Embryonic facial prominence (tissue), 1 donor: ENCODE results near the gene TMPRSS9.
"Not testable (repeated sequence)": the region's sequence is repeated elsewhere in the genome, so short reads cannot be mapped to it uniquely, and the experiment has no call there.

ENCODE experiments used
- DNase-seq: peaks from one replicate; pipeline ENCODE4 v3.0.0-alpha.2; 2016; ENCODE audit errors: extremely low spot score

TMPRSS9 gene

DNA sequence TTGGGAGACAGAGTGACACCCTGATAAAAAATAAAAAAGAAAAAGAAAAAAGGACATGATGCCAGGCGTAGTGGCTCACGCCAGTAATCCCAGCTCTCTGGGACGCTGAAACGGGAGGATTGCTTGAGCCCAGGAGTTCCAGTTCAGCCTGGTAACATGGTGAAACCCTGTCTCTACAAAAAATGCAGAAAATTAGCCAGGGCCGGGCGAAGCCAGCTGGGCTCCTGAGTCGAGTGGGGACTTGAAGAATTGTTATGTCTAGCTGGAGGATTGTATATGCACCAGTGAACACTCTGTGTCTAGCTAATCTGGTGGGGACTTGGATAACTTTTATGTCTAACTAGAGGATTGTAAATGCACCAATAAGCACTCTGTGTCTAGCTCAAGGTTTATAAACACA lies 32.3 kb downstream of the TMPRSS9 start:
- DNase-seq = no peak

GRCh38 chr19:2392899-2393298 lies 32.8 kb downstream of the TMPRSS9 start:
- DNase-seq = not testable (repeated sequence)

- no peak for DNase-seq
These were observed 34.0 kb downstream of the TMPRSS9 start for GRCh38 chr19:2394054-2394441.

DNA sequence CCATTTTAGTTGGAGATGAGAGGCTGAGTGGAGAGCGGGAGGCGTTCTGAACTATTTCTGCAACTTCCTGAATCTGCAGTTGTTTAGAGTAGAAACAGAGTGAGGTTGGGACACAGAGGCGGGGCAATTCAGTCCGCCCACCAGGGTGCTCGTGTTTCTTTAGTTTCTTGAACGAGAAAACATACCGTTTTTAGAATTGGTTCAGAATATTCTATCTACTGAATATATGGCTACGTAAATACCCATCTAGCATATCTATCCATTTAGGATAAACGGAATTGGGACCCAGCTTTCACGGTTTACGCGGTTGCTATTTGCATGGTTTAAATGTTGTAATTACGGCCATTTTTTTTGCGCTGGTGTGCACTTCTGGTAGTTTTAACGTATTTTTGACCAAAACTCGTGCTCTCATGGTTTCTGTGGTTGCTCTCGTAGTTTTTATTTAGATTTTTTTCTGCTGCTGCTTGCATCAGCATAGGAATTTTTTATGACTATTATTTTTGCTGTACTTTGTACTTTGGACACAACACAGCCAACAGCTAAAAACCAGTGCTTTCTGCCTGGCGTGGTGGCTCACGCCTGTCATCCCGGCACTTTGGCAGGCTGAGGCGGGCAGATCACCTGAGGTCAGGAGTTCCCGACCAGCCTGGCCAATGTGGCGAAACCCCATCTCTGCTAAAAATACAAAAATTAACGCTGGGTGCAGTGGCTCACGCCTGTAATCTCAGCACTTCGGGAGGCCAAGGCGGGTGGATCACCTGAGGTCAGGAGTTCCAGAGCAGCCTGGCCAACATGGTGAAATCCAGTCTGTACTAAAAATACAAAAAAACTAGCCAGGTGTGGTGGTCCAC lies 34.6 kb downstream of the TMPRSS9 start:
- no peak for DNase-seq

GRCh38 chr19:2395293-2395829 lies 35.3 kb downstream of the TMPRSS9 start:
- DNase-seq = not testable (repeated sequence)

DNA sequence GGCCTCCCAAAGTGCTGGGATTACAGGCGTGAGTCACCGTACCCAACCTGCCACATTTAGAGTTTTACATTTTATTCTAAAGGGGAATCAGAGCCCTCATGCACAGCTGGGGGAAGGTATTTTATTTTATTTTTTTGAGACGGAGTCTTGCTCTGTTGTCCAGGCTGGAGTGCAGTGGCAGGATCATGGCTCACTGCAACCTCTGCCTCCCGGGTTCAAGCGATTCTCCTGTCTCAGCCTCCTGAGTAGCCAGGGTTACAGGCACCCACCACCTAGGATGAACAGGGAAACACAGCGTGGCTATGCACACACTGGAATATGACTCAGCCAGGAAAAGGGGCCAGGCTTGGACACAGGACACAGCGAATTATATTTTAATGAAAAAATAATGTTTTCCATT lies 37.1 kb downstream of the TMPRSS9 start:
- not testable (repeated sequence) for DNase-seq

DNA sequence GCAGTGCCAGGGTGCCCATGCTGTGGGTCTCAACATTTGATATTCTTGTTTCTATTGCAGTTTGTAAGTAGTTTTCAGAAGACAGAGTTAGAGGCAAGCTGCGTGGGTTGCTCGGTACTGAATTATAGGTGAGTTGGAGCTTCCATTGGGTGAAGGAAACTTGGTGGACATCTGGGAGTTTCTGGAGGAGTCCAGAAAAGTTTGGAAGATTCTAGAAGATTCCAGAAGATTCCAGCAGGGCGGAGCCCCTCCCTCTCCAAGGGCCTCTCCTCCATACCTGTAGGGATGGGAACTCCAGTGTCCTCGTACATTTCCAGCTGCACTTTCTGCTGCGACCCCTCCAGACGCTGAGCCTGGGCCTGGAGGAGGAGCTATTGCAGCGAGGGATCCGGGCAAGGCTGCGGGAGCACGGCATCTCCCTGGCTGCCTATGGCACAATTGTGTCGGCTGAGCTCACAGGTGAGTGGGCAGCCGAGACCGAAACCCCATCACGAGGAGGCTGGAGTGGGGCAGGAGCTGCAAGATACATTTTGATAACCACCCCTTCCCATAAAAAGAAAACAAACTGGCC lies 38.8 kb downstream of the TMPRSS9 start:
- no peak for DNase-seq

DNA sequence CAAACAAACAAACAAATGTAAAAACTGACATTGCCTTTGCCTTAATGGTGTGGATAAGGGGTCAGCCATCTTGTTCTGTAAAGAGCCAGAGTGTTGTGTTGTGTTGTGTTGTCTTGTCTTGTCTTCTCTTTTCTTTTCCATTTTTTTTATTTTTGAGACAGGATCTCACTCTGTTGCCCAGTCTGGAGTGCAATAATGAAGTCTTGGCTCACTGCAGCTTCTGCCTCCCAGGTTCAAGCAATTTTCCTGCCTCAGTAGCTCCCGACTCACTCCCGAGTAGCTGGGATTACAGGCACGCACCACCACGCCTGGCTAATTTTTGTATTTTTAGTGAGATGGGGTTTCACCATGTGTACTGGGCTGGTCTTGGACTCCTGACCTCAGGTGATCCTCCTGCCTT lies 39.5 kb downstream of the TMPRSS9 start:
- no peak for DNase-seq

- no peak for DNase-seq
These were observed 48.2 kb downstream of the TMPRSS9 start for GRCh38 chr19:2408247-2408646.

DNA sequence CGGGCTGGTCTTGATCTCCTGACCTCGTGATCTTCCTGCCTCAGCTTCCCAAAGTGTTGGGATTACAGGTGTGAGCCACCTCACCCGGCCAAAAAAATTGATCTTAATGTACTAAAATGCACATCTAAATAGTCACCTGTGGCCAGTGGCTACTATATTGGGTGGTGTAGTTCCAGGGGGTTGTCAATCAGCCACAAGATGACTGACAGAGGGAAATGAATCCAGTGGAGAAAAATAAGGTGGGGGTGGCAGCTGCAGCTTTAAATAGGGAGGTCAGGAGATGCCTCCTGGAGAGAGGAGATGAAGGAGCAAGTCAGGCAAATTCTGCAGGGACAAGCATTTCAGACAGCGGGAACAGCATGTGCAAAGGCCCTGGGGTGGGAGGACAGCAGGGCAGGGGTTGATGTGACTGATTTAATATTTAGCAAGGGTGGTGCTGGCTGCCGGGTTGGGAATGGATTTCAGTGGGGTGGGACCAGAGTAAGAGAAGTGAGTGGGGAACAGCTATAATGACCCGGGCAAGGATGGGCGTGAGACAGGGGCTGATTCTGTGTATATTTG lies 49.4 kb downstream of the TMPRSS9 start:
- DNase-seq = no peak

DNA sequence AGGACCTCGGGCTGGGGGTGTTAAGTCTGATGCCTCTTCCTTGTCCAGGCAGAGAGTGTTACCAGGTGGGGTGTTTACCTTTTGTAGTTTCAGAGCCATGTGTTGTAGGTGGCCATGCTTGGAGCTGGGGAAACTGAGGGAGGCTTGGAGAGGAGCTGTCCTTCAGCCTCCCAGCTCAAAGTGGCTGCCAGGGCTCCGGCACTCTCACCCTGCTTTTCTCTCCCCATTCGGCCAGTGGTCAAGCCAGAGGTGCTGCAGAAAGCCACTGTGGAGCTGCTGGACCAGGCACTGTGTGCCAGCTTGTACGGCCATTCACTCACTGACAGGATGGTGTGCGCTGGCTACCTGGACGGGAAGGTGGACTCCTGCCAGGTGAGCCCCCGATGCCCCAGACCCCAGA lies 50.0 kb downstream of the TMPRSS9 start:
- no peak for DNase-seq

DNA sequence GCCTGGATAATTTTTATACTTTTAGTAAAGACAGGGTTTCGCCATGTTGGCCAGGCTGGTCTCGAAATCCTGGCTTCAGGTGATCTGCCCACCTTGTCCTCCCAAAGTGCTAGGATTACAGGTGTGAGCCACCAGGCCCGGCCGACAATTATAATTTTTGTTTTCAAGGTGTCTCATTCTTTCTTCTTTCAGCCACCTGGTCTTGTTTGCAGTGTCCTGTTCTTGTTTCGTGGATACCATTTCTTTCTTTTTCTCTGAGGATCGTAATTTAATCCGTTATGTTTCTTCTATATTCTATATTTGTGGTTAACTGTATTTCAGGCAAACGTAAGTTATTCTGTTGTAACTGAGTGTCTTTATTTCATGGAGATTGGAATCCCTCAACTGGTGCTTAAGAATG lies 51.6 kb downstream of the TMPRSS9 start:
- DNase-seq = no peak

DNA sequence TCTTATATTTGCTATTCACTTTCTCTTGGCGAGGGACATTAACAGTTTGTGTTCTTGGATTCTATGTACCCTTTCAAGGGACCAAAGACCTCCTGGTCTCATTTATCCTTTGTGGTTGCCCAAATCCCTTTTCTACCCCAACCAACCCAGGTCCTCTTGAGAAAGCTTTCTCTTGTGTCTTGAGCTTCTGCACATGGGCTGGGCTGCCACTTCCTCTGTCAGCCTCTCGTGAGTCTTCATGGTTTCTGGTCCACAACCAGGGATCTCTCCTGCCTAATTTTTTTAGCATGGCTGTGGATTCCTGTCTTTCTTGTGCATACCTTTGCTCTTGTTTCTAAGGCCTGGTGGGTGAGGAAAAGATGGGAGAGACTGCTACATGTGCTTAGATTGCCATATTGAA lies 52.4 kb downstream of the TMPRSS9 start:
- DNase-seq = no peak

DNA sequence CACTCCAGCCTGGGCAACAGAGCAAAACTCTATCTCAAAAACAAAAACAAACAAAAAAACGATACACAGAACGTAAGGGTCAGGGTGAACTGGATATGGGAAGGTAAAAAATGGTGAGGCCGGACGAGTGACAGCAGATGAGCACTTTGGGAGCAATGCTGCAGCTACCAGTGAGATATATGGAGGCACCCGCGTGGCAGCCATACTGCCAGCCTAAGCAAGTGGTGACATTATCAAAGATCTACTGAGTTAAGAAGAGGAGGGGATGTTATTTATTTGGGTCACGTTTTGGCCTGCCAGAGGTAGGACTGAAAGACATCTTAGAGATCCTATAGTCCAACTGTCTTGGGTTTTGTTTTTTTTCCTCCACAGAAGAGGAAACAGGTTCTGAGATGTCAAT lies 53.1 kb downstream of the TMPRSS9 start:
- DNase-seq = no peak

DNA sequence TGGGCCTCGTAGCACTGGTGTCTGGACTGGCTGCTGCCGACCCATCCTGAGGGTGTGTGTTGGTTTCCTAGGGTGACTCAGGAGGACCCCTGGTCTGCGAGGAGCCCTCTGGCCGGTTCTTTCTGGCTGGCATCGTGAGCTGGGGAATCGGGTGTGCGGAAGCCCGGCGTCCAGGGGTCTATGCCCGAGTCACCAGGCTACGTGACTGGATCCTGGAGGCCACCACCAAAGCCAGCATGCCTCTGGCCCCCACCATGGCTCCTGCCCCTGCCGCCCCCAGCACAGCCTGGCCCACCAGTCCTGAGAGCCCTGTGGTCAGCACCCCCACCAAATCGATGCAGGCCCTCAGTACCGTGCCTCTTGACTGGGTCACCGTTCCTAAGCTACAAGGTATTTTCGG lies 53.6 kb downstream of the TMPRSS9 start:
- DNase-seq = no peak

DNA sequence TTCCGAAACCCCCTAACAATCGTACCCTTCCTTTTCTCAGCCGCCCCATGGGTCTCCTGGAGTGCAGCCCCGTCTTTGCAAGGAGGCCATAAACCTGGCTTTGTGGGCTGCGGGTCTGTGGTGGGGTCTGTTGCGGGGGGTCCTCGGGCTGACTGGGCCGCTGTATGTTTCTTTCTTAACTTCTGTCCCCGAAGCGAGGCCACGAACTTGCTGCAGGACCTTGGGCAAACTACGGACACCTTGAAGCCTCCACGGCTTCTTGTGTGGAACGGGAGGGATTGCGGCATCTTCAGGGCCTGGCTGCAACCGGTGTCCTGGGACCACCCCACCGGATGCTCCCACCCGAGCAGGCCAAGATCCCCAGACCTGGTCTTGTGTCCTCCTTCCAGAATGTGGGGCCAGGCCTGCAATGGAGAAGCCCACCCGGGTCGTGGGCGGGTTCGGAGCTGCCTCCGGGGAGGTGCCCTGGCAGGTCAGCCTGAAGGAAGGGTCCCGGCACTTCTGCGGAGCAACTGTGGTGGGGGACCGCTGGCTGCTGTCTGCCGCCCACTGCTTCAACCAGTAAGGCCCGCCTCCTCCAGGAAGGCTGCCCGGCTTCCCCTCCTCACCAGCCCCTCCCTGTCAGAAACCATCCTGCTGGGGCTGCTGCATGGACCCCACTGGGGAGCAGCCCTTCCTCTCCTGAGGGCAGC lies 55.4 kb downstream of the TMPRSS9 start:
- no peak for DNase-seq

GRCh38 chr19:2415973-2416319 lies 55.9 kb downstream of the TMPRSS9 start:
- DNase-seq = no peak

DNA sequence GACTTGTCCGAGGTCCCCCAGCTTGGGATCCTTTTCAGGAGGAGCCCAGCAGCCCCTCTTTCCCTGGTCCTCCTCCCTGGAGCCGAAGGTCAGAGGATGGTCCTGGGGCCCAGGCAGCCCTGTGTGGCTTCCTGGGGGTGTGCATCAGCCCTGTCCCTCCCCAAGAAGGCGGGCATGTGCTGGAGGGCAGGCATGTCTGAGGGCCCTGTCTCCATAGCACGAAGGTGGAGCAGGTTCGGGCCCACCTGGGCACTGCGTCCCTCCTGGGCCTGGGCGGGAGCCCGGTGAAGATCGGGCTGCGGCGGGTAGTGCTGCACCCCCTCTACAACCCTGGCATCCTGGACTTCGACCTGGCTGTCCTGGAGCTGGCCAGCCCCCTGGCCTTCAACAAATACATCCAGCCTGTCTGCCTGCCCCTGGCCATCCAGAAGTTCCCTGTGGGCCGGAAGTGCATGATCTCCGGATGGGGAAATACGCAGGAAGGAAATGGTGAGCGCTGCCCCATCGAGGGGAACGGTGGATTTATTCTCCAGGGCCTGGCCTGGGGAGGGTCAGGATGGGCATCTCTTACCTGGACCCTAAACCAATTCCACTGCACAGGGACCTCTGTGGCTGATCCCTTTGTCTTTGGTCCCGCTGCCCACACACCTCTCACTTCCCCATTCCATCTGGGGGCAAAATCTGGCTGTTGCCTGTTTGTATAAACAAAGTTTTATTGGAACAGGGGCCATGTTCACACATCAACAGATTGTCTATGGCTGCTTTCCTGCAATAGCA lies 56.4 kb downstream of the TMPRSS9 start:
- no peak for DNase-seq

- not testable (repeated sequence) for DNase-seq
These were observed 57.4 kb downstream of the TMPRSS9 start for GRCh38 chr19:2417436-2417835.

- no peak for DNase-seq
These were observed 57.9 kb downstream of the TMPRSS9 start for GRCh38 chr19:2417881-2418406.

- no peak for DNase-seq
These were observed 59.7 kb downstream of the TMPRSS9 start for GRCh38 chr19:2419754-2420153.
